NK-92 (cell line): ENCODE measurements around the gene AKR1C1.
"Not testable (repeated sequence)": the region's sequence is repeated elsewhere in the genome, so short reads cannot be mapped to it uniquely, and the experiment has no call there.

Experiments used
- DNase-seq: peaks from one replicate; lab custom pipeline; 2025; ENCODE audit not compliant: unreplicated experiment; lab: John Stamatoyannopoulos, UW

Gene AKR1C1

GRCh38 chr10:5014200-5014910 lies 51.1 kb downstream of the AKR1C1 start:
- not testable (repeated sequence) for DNase-seq

GRCh38 chr10:5014936-5015335 lies 51.7 kb downstream of the AKR1C1 start:
- no peak for DNase-seq

- no peak for DNase-seq
These were observed 54.9 kb downstream of the AKR1C1 start for GRCh38 chr10:5018134-5018533.

DNA sequence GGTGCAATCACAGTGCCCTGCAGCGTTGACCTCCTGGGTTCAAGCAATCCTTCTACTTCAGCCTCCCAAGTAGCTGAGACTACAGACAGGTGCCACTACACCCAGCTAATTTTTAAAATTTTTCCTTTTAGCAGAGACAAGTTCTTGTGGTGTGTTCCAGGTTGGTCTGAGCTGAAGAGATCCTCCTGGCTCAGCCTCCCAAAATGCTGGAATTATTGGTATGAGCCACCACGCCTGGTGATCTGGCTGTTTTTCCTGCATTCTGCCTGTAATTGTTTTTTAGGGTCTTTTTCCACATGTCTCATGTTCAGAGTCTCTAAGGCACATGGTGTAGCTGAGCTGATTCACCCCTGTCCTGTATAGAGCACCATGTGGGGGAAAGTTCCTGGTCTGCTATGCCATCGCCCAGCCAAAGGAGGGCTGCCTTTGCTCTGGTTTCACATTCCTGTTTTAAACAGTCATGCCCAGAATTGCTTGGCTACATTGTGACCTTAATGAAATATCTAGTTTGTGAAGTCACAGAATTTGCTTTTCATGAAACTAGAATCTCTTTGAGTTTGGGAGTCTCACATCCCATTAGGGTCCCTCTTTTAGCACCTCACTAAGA lies 55.6 kb downstream of the AKR1C1 start:
- not testable (repeated sequence) for DNase-seq

GRCh38 chr10:5019770-5020612 lies 56.8 kb downstream of the AKR1C1 start:
- DNase-seq = not testable (repeated sequence)

DNA sequence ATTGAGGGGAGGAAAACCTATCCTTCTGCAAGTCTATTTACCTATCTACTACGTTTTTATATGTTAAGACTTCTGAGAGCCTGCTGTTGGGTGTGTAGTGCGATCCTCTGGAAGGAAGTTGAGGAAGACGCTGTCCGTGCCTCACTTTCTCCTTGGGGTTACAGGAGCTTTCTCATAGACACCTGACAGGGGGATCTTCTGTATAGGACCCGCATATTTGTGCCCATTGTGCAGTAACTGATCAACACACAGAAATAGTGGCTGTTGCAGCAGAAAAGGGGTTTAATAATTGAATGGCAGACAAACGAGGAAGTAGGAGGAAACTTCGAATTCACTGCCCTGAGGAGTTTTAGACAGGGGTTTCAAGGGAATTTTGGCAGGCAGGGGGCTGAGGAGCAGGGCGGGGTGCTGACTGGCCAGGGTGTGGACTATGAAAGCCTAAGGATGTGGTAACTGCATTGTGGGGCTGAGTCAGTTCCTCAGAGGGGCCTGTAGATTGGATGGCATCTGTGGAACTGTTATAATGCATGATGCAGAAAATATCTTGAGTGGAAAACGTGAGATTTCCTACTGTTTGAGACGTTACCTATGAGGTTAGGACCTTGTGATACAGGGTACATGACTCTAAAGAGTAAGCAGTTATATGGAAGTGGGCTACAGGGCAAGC lies 58.5 kb downstream of the AKR1C1 start:
- DNase-seq = not testable (repeated sequence)

GRCh38 chr10:5023177-5023805 lies 60.1 kb downstream of the AKR1C1 start:
- DNase-seq = no peak

DNA sequence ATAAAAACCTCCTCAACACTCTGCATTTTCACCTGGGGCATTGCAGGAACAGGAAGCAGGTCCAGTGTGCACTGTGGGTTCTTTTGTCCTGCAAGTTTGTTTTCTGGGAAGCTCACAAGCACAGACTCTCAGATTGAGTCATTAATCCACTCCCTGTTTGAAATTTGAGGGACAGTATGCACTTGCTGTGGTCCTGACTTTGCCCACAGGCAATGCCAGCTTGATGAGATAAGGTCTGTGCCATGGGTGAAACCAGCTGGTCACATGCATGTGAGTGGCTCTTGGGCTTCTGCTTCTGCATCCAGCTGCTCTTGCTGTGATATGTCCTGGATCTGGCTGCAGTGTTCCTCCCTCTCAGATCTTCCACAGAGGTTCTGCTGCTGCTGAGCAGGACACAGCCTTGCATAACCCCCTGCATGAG lies 62.3 kb downstream of the AKR1C1 start:
- not testable (repeated sequence) for DNase-seq

GRCh38 chr10:5030989-5031388 lies 67.8 kb downstream of the AKR1C1 start:
- DNase-seq = no peak

- not testable (repeated sequence) for DNase-seq
These were observed 68.4 kb downstream of the AKR1C1 start for GRCh38 chr10:5031588-5031987.

DNA sequence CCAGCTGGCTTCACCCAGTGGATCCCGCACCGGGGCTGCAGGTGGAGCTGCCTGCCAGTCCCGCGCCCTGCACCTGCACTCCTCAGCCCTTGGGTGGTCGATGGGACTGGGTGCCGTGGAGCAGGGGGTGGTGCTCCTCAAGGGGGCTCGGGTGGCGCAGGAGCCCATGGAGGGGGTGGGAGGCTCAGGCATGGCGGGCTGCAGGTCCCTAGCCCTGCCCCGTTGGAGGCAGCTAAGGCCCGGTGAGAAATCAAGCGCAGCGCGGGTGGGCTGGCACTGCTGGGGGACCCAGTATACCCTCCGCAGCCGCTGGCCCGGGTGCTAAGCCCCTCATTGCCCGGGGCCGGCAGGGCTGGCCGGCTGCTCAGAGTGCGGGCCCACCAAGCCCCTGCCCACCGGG lies 69.2 kb downstream of the AKR1C1 start:
- not testable (repeated sequence) for DNase-seq
